H1 (cell line): Measurements from ENCODE around the gene TTC33. TPM values are rescaled to one million over a fixed set of nuclear protein-coding genes. Genes with fewer than 3 reads are reported as not detected.

Experiments used
- CTCF ChIA-PET: fragments of 300-600 bp; sonication (Branson Sonifier 250); formaldehyde crosslinking; loops from one replicate; lab custom pipeline; 2021; ENCODE audit not compliant: partially characterized antibody; lab: Charles Lee
- POLR2A ChIA-PET: fragments of 300-600 bp; sonication (Branson Sonifier 250); formaldehyde crosslinking; loops from one replicate; lab custom pipeline; 2021; ENCODE audit warnings: inconsistent platforms; ENCODE audit not compliant: partially characterized antibody; lab: Charles Lee
- DNase-seq, 2 experiments: peaks; one replicate each; pipeline versions ENCODE4 v3.0.0 to v3.0.0-alpha.2; 2010 to 2022; ENCODE audit warnings: low spot score in 2 of 2, low read depth in 1 of 2, mixed read lengths in 1 of 2
- FAIRE-seq: peaks from 2 replicates; lab custom pipeline; 2011; peaks lifted over from hg19 to GRCh38; lab: Jason Lieb, UNC
- H2AFZ ChIP-seq: 2 replicates; pipeline ENCODE4 v1.8.1; 2012; ENCODE audit warnings: low read length, inconsistent platforms
- H2AK5ac ChIP-seq: 2 replicates; pipeline ENCODE4 v1.6.1; 2013; ENCODE audit warnings: low read depth, low read length
- H2BK120ac ChIP-seq: replicated peaks from 2 replicates; pipeline ENCODE3; 2013; ENCODE audit warnings: low read depth, low read length, inconsistent platforms
- H2BK12ac ChIP-seq: 2 replicates; pipeline ENCODE4 v1.6.1; 2013; ENCODE audit warnings: low read depth, low read length
- H2BK15ac ChIP-seq: 2 replicates; pipeline ENCODE4 v1.6.1; 2013; ENCODE audit warnings: low read length
- H2BK20ac ChIP-seq: 2 replicates; pipeline ENCODE4 v1.6.1; 2013; ENCODE audit warnings: low read length
- H2BK5ac ChIP-seq: 2 replicates; pipeline ENCODE4 v1.6.1; 2013; ENCODE audit warnings: low read depth, low read length
- H3K14ac ChIP-seq: 2 replicates; pipeline ENCODE4 v1.6.1; 2013; ENCODE audit warnings: inconsistent platforms; ENCODE audit not compliant: insufficient read length
- H3K18ac ChIP-seq: 2 replicates; pipeline ENCODE4 v1.6.1; 2013; ENCODE audit warnings: low read length; ENCODE audit errors: extremely low read depth
- H3K23ac ChIP-seq: 2 replicates; pipeline ENCODE4 v1.6.1; 2013; ENCODE audit warnings: inconsistent platforms; ENCODE audit not compliant: insufficient read length
- H3K23me2 ChIP-seq: 2 replicates; pipeline ENCODE4 v1.6.1; 2013; ENCODE audit warnings: low read depth, low read length
- H3K27ac ChIP-seq: 2 replicates; pipeline ENCODE4 v1.6.1; 2011; ENCODE audit warnings: low read depth, low read length, inconsistent platforms
- H3K27me3 ChIP-seq, 4 experiments: replicated peaks in 1 of 4; 1 replicate in 1 of 4; 2 replicates in 3 of 4; pipeline versions ENCODE4 v1.6.1 to v1.8.1; 2011 to 2013; ENCODE audit warnings: low read length in 3 of 4, mild to moderate bottlenecking in 3 of 4, inconsistent platforms in 2 of 4, mixed read lengths in 2 of 4, moderate library complexity in 1 of 4; ENCODE audit not compliant: control insufficient read depth in 3 of 4, insufficient read depth in 3 of 4; ENCODE audit errors: extremely low read depth in 1 of 4
- H3K36me3 ChIP-seq, 4 experiments: 2 replicates each; pipeline versions ENCODE4 v1.6.1 to v1.8.1; 2011 to 2013; ENCODE audit warnings: mild to moderate bottlenecking in 4 of 4, low read length in 3 of 4, moderate library complexity in 2 of 4, control low read depth in 1 of 4, inconsistent platforms in 1 of 4; ENCODE audit not compliant: insufficient read depth in 4 of 4, control insufficient read depth in 2 of 4
- H3K4ac ChIP-seq: replicated peaks from 2 replicates; pipeline ENCODE3; 2013; ENCODE audit warnings: low read length, low read depth, mixed read lengths, inconsistent platforms; ENCODE audit not compliant: insufficient read length
- H3K4me1 ChIP-seq, 4 experiments: replicated peaks in 1 of 4; 1 replicate in 1 of 4; 2 replicates in 3 of 4; pipeline versions ENCODE4 v1.6.1 to v1.8.1; 2011 to 2013; ENCODE audit warnings: low read length in 3 of 4, inconsistent platforms in 2 of 4, mixed read lengths in 1 of 4; ENCODE audit not compliant: insufficient read depth in 4 of 4, control insufficient read depth in 3 of 4
- H3K4me2 ChIP-seq, 2 experiments: 2 replicates each; pipeline versions ENCODE4 v1.6.1 to v1.8.1; 2011 to 2013; ENCODE audit warnings: low read depth in 2 of 2, low read length in 2 of 2, control low read depth in 1 of 2, inconsistent platforms in 1 of 2, mild to moderate bottlenecking in 1 of 2; ENCODE audit not compliant: insufficient read depth in 1 of 2
- H3K4me3 ChIP-seq, 4 experiments: fragments of 200-600, 300-600 bp in 1 of 4; sonication (generic), shearing (Covaris generic), sonication (Bioruptor Twin) in 1 of 4; 2 replicates each; pipeline versions ENCODE4 v1.5.1 to v1.8.1; 2011 to 2016; ENCODE audit warnings: low read length in 4 of 4, low read depth in 3 of 4, control low read depth in 2 of 4, inconsistent platforms in 2 of 4, mild to moderate bottlenecking in 2 of 4, mixed read lengths in 1 of 4, moderate library complexity in 1 of 4; ENCODE audit not compliant: insufficient read depth in 2 of 4; ENCODE audit errors: extremely low read depth in 1 of 4
- H3K56ac ChIP-seq: replicated peaks from 2 replicates; pipeline ENCODE3; 2013; ENCODE audit warnings: low read depth, mild to moderate bottlenecking, mixed read lengths, low read length, inconsistent platforms; ENCODE audit not compliant: insufficient read length
- H3K79me1 ChIP-seq: 2 replicates; pipeline ENCODE4 v1.6.1; 2013; ENCODE audit warnings: low read depth, low read length, control low read depth
- H3K79me2 ChIP-seq, 2 experiments: 2 replicates each; pipeline versions ENCODE4 v1.6.1 to v1.8.1; 2012 to 2013; ENCODE audit warnings: low read length in 2 of 2, mild to moderate bottlenecking in 2 of 2, inconsistent platforms in 1 of 2; ENCODE audit not compliant: insufficient read depth in 2 of 2, control insufficient read depth in 1 of 2
- H3K9ac ChIP-seq, 4 experiments: replicated peaks in 1 of 4; 1 replicate in 1 of 4; 2 replicates in 3 of 4; pipeline versions ENCODE4 v1.6.1 to v1.8.1; 2011 to 2013; ENCODE audit warnings: low read depth in 3 of 4, low read length in 3 of 4, control low read depth in 2 of 4, mild to moderate bottlenecking in 2 of 4, moderate library complexity in 2 of 4, inconsistent platforms in 1 of 4; ENCODE audit errors: extremely low read depth in 1 of 4
- H3K9me3 ChIP-seq, 2 experiments: 2 replicates each; pipeline versions ENCODE4 v1.6.1 to v1.8.1; 2012 to 2013; ENCODE audit warnings: mild to moderate bottlenecking in 2 of 2, moderate library complexity in 2 of 2, control low read depth in 1 of 2, inconsistent platforms in 1 of 2, low read depth in 1 of 2, low read length in 1 of 2, mixed read lengths in 1 of 2; ENCODE audit not compliant: insufficient read depth in 2 of 2
- H4K20me1 ChIP-seq, 2 experiments: replicated peaks in 1 of 2; 2 replicates each; pipeline versions ENCODE3 to v1.8.1; 2011 to 2013; ENCODE audit warnings: inconsistent platforms in 2 of 2, low read length in 2 of 2, mild to moderate bottlenecking in 1 of 2; ENCODE audit not compliant: insufficient read depth in 2 of 2, control insufficient read depth in 1 of 2
- H4K5ac ChIP-seq: 2 replicates; pipeline ENCODE4 v1.6.1; 2013; ENCODE audit warnings: low read length, low read depth, mixed read lengths, inconsistent platforms; ENCODE audit not compliant: insufficient read length
- H4K8ac ChIP-seq: 2 replicates; pipeline ENCODE4 v1.8.0; 2013; ENCODE audit warnings: mild to moderate bottlenecking, moderate library complexity, low read length, inconsistent platforms; ENCODE audit not compliant: insufficient read depth; ENCODE audit errors: extremely low read depth
- H4K91ac ChIP-seq: replicated peaks from 2 replicates; pipeline ENCODE3; 2013; ENCODE audit warnings: low read length, mixed read lengths, inconsistent platforms; ENCODE audit not compliant: insufficient read length
- BACH1 ChIP-seq: IDR thresholded peaks from 2 replicates; pipeline ENCODE4 v1.6.1; 2012; ENCODE audit warnings: low read length, improper control_type of control experiment
- BRCA1 ChIP-seq: IDR thresholded peaks from 2 replicates; pipeline ENCODE4 v1.6.1; 2012; ENCODE audit warnings: low read depth, low read length, improper control_type of control experiment
- CBX8 ChIP-seq: fragments of 300-800, 300-1000 bp; sonication (generic); IDR thresholded peaks from 2 replicates; pipeline ENCODE4 v1.7.1; 2016; ENCODE audit warnings: low read depth, low read length, borderline replicate concordance
- EZH2 ChIP-seq: fragments of 200-600 bp; sonication (generic); IDR thresholded peaks from 2 replicates; pipeline ENCODE4 v1.7.1; 2012; ENCODE audit warnings: low read depth, mild to moderate bottlenecking, moderate library complexity, low read length, inconsistent platforms; ENCODE audit not compliant: severe bottlenecking
- JUND ChIP-seq: IDR thresholded peaks from 2 replicates; pipeline ENCODE4 v1.6.1; 2011; ENCODE audit warnings: mild to moderate bottlenecking, improper control_type of control experiment, low read length
- MAFK ChIP-seq: IDR thresholded peaks from 2 replicates; pipeline ENCODE4 v1.6.1; 2012; ENCODE audit warnings: low read depth, mild to moderate bottlenecking, improper control_type of control experiment, low read length
- SIN3A ChIP-seq, 2 experiments: IDR thresholded peaks in 1 of 2; conservative IDR thresholded peaks in 1 of 2; 2 replicates each; pipeline ENCODE4 v1.6.1; 2011 to 2012; ENCODE audit warnings: low read length in 2 of 2, improper control_type of control experiment in 1 of 2, low read depth in 1 of 2, mild to moderate bottlenecking in 1 of 2
- SIX5 ChIP-seq: IDR thresholded peaks from 2 replicates; pipeline ENCODE4 v1.6.1; 2011; ENCODE audit warnings: mild to moderate bottlenecking, low read depth, low read length
- TBP ChIP-seq: IDR thresholded peaks from 2 replicates; pipeline ENCODE4 v1.6.1; 2011; ENCODE audit warnings: low read depth, low read length, improper control_type of control experiment
- polyA plus RNA-seq, 7 experiments: library from polyadenylated mRNA; depleted of rRNA in 3 of 7; stranded (reverse) in 5 of 7; unstranded in 2 of 7; fragments of >200 nt in 5 of 7; fragments of 200-250 nt in 2 of 7; gene quantifications; 1 replicate in 5 of 7; 2 replicates in 1 of 7; 4 replicates in 1 of 7; pipeline versions ENCODE4 v1.2.1 to v1.2.3, GENCODE V29; 2011 to 2013; ENCODE audit warnings: missing spikeins in 2 of 7, mixed read lengths in 2 of 7
- total RNA-seq: library from RNA; stranded (reverse); fragmentation: NEBNext Ultra II Directional; extraction: Animal tissue kit (Norgen Biotek cat#: 25700); gene quantifications from 2 replicates; pipeline ENCODE4 v1.2.1, GENCODE V29; 2021
- TF ChIP-seq, protein P1 (sequence below): IDR thresholded peaks from 2 replicates; pipeline ENCODE4 v1.6.1; 2012; ENCODE audit warnings: inconsistent platforms
- TF ChIP-seq, protein P2 (sequence below): IDR thresholded peaks from 2 replicates; pipeline ENCODE4 v1.6.1; 2011; ENCODE audit warnings: low read length, improper control_type of control experiment

TTC33 gene
- total and polyA plus RNA-seq, 2 of the 8 experiments (the other 6 are each of a cell fraction or from before 2014, with no cell fraction given) = 1.2 to 12.6 TPM

DNA sequence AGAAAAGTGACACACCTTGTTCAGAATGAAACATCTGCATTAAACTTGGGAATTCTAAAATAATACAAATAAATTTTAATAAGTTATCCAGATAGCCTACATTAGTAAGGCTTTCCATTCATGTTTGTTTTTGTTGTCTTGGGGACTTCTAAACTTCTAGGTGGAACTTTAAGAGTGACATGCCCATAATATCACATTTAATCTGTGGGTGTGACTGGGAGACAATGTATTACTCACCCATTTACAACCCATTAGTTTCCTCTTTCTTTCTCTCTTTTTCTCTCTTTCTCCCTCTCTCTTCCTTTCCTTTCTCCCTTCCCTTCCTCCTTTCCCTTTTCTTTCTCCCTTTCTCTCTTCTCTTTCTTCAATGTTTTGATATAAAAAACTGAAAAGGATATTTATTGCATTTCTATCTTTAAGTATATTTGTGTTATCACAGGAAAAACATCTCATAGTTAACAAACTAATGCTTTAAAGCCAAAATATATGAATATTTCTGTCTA is 88.5 kb downstream of the TTC33 start:
- H3K27me3 ChIP-seq = no peaks in the 10 kb centered on the region
- H2BK20ac ChIP-seq = no peak overlapping the region
- H3K18ac ChIP-seq = no peak overlapping the region
- no peak overlapping the region for H2AFZ ChIP-seq
- H3K9me3 ChIP-seq = no peaks in the 10 kb centered on the region
- DNase-seq = no peak
- no peak overlapping the region for H4K5ac ChIP-seq
- H3K4me3 ChIP-seq = no peak overlapping the region
- no peak overlapping the region for H3K56ac ChIP-seq
- TF ChIP-seq JUND (no peak), BRCA1 (no peak), CBX8 (no peak), BACH1 (no peak), TBP (no peak), SIN3A (conservative IDR thresholded peaks at IDR 0.05 in 1 of 2, IDR thresholded peaks at IDR 0.05 in 1 of 2; ENCODE audit: low read depth in 1 of 2, low read length in 2 of 2) (no peak), SIX5 (no peak), EZH2 (no peak), MAFK (no peak)
- TF ChIP-seq, protein P1, sequence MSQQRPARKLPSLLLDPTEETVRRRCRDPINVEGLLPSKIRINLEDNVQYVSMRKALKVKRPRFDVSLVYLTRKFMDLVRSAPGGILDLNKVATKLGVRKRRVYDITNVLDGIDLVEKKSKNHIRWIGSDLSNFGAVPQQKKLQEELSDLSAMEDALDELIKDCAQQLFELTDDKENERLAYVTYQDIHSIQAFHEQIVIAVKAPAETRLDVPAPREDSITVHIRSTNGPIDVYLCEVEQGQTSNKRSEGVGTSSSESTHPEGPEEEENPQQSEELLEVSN = no peak
- TF ChIP-seq, protein P2, sequence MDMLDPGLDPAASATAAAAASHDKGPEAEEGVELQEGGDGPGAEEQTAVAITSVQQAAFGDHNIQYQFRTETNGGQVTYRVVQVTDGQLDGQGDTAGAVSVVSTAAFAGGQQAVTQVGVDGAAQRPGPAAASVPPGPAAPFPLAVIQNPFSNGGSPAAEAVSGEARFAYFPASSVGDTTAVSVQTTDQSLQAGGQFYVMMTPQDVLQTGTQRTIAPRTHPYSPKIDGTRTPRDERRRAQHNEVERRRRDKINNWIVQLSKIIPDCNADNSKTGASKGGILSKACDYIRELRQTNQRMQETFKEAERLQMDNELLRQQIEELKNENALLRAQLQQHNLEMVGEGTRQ = no peak
- H2BK5ac ChIP-seq = no peak overlapping the region
- no peak overlapping the region for H2AK5ac ChIP-seq
- H2BK15ac ChIP-seq = no peak overlapping the region
- no peak overlapping the region for H3K9ac ChIP-seq
- H3K14ac ChIP-seq = no peak overlapping the region
- no peak overlapping the region for H4K8ac ChIP-seq
- H3K4ac ChIP-seq = no peak overlapping the region
- no peak overlapping the region for H2BK12ac ChIP-seq
- H3K23ac ChIP-seq = no peak overlapping the region
- POLR2A ChIA-PET = no interaction called here
- no peaks in the 10 kb centered on the region for H3K79me1 ChIP-seq
- H3K23me2 ChIP-seq = no peaks in the 10 kb centered on the region
- no peaks in the 10 kb centered on the region for H3K79me2 ChIP-seq
- H2BK120ac ChIP-seq = no peak overlapping the region
- no peaks in the 10 kb centered on the region for H4K20me1 ChIP-seq
- FAIRE-seq = no peak
- no peak overlapping the region for H3K4me2 ChIP-seq
- no peak overlapping the region for H4K91ac ChIP-seq
- CTCF ChIA-PET = interaction anchor here (1.2 kb wide), 1 partner anchor 16 kb away, joined by 3 read pairs; no protein-coding TSS in a partner anchor
- H3K27ac ChIP-seq = no peak overlapping the region
- no peaks in the 10 kb centered on the region for H3K36me3 ChIP-seq
- H3K4me1 ChIP-seq = no peaks in the 10 kb centered on the region
